Measurements from ENCODE around the gene MAP3K5.

Gene MAP3K5

DNA sequence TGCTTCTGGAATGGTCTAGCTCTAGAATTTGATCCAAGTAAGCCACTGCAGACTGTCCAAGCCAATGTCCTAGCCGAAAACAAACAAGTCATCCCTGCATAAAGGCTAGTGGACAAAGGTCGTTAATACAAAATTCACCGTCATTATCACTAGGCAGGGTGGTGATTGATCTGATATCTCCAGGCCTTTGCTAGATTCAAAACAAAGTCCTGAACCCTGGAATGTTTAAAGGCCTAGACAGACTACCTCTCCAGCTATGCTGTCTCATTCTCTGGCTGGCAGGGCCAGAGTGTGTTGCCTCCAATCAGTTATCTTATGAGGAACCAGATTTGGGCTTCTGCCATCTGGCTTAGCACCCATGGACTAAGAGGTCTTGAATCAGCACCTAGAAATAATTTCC lies 280.4 kb downstream of the MAP3K5 start:
- DNase-seq (ENCODE audit: low spot score): no peak

DNA sequence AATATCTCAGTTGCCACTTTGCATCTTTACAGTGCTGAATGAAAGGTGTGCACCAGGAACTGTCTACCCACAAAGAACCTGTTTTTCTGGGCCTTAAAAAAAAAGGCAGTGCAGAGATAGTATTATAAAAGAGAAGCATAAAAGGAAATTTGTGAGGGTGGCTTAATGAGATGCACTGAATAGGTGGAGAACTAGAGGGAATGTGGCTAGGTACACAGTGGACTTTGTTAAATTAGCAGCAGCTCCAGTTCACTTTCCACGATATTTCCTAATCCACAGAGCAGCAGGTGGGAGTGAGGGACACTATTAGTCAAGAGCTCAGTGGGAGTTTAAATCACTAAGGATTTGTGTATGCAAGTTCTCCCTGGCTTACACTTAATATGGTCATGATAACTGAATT lies 280.9 kb downstream of the MAP3K5 start:
- DNase-seq (ENCODE audit: low spot score): no peak

DNA sequence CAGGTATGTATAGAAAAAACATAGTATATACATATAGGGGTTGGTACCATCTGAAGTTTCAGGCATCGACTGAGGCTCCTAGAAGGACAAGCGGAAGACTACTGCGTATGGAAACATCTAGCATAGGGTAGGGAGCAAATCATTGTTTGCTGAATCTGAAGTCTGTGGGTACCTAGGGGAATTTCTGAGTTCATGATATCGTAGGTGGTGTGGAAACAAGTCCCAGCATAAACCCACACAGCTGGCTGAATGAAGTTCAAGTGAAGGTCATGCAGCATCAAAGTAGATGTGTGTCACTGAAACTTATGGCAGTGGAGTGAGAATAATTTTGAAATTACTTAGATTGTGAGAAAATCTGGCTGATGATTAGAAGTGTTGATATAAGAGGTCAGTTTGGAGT lies 281.5 kb downstream of the MAP3K5 start:
- DNase-seq (ENCODE audit: low spot score): no peak

DNA sequence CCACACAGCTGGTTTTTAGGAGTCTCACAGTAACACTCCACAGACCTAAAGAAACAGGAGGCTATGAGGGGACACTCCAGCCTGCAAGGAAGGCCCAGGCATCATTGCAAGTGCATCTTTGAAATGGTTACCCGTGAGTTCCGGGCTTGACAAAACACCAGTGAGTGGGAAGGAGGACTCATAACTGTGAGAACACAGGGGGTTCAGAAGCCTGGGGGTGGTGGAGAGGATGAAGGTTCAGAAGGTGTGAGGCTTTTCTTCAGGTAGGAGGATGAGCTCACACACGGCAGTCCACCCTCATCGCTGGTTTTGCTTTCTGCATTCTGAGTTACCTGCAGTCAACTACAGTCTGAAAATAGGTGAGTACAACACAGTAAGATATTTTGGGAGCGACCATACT lies 282.0 kb downstream of the MAP3K5 start:
- no peak for DNase-seq (ENCODE audit: low spot score)

DNA sequence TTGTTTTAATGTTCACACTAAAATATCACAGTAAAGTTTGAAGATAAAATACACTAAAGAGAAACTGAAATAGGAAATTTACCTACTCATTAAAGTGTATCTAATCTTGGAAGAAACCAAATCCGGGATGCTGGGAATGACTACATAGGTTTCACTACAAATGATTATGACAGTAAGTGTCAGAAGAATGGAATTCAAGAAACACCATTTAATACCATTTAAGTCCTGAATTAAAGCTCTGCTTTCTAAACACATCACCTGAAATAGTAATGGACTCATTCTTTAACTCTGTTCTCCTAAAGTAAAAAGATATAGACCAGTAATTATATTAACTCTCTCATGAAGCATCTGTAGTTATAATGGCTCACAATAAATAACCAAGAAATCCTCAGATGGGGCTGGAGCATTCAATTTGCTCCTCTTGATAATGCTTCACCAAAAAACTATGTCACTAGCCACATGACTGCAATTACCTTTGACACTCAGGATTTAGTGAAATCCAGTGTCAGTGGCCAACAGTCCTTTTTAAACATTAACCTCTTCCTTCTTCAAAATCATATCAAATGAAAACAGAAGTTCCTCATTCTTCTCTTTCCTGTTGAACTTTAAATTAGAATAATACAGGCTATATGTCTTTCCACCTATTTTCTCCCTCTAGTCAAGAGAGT lies 283.4 kb downstream of the MAP3K5 start:
- no peak for DNase-seq (ENCODE audit: low spot score)
